Osteoblast (primary cell): Measurements from ENCODE around the gene GSN. TPM values are rescaled to one million over a fixed set of nuclear protein-coding genes. Genes with fewer than 3 reads are reported as not detected.

Experiments
- DNase-seq: peaks from one replicate; pipeline ENCODE4 v3.0.0; 2011; ENCODE audit warnings: low spot score, mixed read lengths; ENCODE audit not compliant: insufficient read length; ENCODE audit errors: missing footprints
- H2AFZ ChIP-seq: 2 replicates; pipeline ENCODE4 v1.6.0; 2011; ENCODE audit warnings: mild to moderate bottlenecking, low read length
- H3K27ac ChIP-seq: 2 replicates; pipeline ENCODE4 v1.5.1; 2011; ENCODE audit warnings: mild to moderate bottlenecking, low read depth, low read length, moderate library complexity
- H3K27me3 ChIP-seq: 2 replicates; pipeline ENCODE4 v1.6.0; 2012; ENCODE audit warnings: mild to moderate bottlenecking, control low read depth, inconsistent platforms, low read length, moderate library complexity; ENCODE audit not compliant: insufficient read depth
- H3K36me3 ChIP-seq: 2 replicates; pipeline ENCODE4 v1.5.1; 2011; ENCODE audit warnings: mild to moderate bottlenecking, low read length, control low read depth, moderate library complexity; ENCODE audit not compliant: insufficient read depth
- H3K4me1 ChIP-seq: 2 replicates; pipeline ENCODE4 v1.5.1; 2011; ENCODE audit warnings: mild to moderate bottlenecking, low read length, control low read depth, moderate library complexity; ENCODE audit not compliant: insufficient read depth
- H3K4me2 ChIP-seq: 2 replicates; pipeline ENCODE4 v1.6.0; 2011; ENCODE audit warnings: mild to moderate bottlenecking, low read length; ENCODE audit not compliant: insufficient read depth
- H3K4me3 ChIP-seq: fragments of 200-600 bp; sonication (generic); 3 replicates; pipeline ENCODE4 v1.5.1; 2012; ENCODE audit warnings: mild to moderate bottlenecking, low read length, inconsistent platforms; ENCODE audit not compliant: insufficient read depth
- H3K79me2 ChIP-seq: 2 replicates; pipeline ENCODE4 v1.6.0; 2012; ENCODE audit warnings: mild to moderate bottlenecking, low read length, control low read depth, inconsistent platforms; ENCODE audit not compliant: insufficient read depth
- H3K9me3 ChIP-seq: 2 replicates; pipeline ENCODE4 v1.5.1; 2011; ENCODE audit warnings: low read depth, low read length, control low read depth
- H4K20me1 ChIP-seq: 2 replicates; pipeline ENCODE4 v1.6.0; 2012; ENCODE audit warnings: mild to moderate bottlenecking, low read length, control low read depth; ENCODE audit not compliant: insufficient read depth
- total RNA-seq: library from RNA; depleted of rRNA; stranded (reverse); fragments of >200 nt; gene quantifications from 2 replicates; pipeline ENCODE4 v1.2.3, GENCODE V29; 2012
- TF ChIP-seq, protein P1 (sequence below): IDR thresholded peaks from 2 replicates; pipeline ENCODE4 v1.5.1; 2011; ENCODE audit warnings: mild to moderate bottlenecking, low read depth, low read length, moderate library complexity; ENCODE audit errors: extremely low read depth

The GSN gene
- total RNA-seq, 1 donor = 372 TPM

DNA sequence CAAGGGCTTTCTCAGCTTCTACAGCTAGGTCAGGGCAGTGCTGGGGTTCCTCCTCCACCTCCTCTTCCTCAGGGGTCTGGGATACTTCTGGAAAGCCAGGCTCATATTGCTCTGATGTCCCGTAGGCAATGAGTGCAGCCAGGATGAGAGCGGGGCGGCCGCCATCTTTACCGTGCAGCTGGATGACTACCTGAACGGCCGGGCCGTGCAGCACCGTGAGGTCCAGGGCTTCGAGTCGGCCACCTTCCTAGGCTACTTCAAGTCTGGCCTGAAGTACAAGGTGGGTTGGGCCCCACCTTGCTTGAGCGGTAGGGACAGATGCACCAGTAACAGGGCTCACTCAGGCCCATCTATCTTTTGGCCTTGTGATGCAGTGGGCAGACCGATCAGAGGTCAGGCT, 34.8 kb downstream of the GSN start:
- H4K20me1 ChIP-seq = peaks cover 24% of the 10 kb centered on the region
- TF ChIP-seq, protein P1, sequence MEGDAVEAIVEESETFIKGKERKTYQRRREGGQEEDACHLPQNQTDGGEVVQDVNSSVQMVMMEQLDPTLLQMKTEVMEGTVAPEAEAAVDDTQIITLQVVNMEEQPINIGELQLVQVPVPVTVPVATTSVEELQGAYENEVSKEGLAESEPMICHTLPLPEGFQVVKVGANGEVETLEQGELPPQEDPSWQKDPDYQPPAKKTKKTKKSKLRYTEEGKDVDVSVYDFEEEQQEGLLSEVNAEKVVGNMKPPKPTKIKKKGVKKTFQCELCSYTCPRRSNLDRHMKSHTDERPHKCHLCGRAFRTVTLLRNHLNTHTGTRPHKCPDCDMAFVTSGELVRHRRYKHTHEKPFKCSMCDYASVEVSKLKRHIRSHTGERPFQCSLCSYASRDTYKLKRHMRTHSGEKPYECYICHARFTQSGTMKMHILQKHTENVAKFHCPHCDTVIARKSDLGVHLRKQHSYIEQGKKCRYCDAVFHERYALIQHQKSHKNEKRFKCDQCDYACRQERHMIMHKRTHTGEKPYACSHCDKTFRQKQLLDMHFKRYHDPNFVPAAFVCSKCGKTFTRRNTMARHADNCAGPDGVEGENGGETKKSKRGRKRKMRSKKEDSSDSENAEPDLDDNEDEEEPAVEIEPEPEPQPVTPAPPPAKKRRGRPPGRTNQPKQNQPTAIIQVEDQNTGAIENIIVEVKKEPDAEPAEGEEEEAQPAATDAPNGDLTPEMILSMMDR = no peak

DNA sequence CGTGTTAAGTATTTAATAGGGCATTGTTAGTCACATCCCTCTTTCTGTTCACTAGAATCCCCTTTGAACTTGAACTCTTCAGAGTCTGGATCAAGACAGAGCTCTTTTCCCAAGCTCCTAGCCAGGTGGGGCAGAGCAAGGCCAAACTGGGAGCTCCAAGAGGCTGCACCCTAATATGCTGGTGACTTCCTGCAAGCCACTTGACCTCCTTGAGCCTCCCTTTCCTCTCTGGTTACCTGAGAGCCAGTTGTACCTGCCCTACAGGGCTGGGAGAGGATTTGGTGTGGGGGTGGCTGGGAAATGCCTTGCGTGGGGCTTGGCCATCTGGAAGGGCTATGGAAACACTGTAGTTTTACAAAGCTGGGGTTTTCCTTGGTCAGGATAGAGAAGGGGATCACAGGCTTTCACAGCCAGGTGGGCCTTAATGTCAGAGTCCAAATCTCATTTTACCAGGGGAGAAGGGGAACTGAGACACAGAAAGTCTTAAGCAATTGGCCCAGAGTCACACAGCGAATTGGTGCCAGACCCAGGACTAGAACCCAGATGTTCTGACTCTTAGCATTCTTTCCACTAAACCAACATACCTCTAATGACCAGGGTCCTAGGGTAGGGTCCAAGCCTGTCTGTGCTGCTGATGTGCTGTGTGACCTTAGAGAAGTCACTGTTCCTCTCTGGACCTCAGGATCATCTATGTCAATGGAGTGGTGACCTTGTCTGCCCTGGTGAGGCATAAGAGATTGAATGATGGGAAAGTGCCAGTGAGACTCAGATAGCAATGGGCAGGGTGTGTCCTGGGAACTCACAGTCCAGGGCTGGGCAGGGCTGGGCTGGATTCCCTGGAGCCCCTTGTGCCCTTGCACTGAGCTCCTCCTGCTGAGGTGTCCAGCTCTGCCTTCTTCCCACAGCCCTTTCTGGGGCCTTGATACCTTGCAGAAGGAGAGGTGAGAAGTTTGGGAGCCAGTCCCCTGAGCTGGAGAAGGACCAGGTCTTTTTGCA, 35.8 kb downstream of the GSN start:
- Histone ChIP-seq H4K20me1 (peaks cover 24% of the 10 kb centered on the region), H2AFZ (no peak overlapping the region), H3K4me1 (peaks cover 16% of the 10 kb centered on the region), H3K4me2 (no peak overlapping the region), H3K27ac (no peak overlapping the region), H3K36me3 (peaks cover 47% of the 10 kb centered on the region), H3K9me3 (no peaks in the 10 kb centered on the region), H3K27me3 (no peaks in the 10 kb centered on the region), H3K79me2 (peaks cover 26% of the 10 kb centered on the region), H3K4me3 (no peak overlapping the region)
- TF ChIP-seq, protein P1 = no peak
- no peak for DNase-seq

More for the DNA sequence above, 34.8 kb downstream of the GSN start:
- Histone ChIP-seq H3K36me3 (peaks cover 43% of the 10 kb centered on the region), H2AFZ (no peak overlapping the region), H3K79me2 (peaks cover 29% of the 10 kb centered on the region), H3K9me3 (no peaks in the 10 kb centered on the region), H3K4me1 (peaks cover 24% of the 10 kb centered on the region), H3K27ac (no peak overlapping the region), H3K27me3 (no peaks in the 10 kb centered on the region), H3K4me2 (no peak overlapping the region), H3K4me3 (no peak overlapping the region)
- no peak for DNase-seq

DNA sequence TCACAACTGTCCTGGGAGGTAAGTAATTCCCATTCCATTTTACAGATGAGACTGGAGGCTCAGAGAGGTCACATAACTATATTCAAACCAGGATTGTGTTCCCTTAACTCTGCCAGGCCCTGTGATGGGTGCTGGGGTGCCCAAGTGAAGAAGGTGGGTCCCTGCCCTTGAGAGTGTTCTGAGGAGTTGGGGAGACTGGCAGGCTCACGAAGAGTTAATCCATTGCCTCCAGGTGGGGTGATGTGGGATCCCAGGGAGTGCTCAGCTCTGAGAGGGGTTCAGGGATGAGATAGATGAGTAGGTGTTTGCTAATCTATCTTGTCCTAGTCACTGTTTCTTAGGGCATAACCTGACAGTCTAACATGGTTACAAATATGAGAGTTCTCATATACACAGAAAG, 36.7 kb downstream of the GSN start:
- no peak for DNase-seq
- no peaks in the 10 kb centered on the region for H3K9me3 ChIP-seq
- no peak overlapping the region for H3K4me3 ChIP-seq
- H3K4me2 ChIP-seq = no peak overlapping the region
- H3K36me3 ChIP-seq = peaks cover 52% of the 10 kb centered on the region
- H3K27me3 ChIP-seq = no peaks in the 10 kb centered on the region
- H3K4me1 ChIP-seq = peaks cover 9% of the 10 kb centered on the region
- H3K79me2 ChIP-seq = peaks cover 23% of the 10 kb centered on the region
- H3K27ac ChIP-seq = no peak overlapping the region
- no peak overlapping the region for H2AFZ ChIP-seq
- TF ChIP-seq, protein P1 = no peak
- H4K20me1 ChIP-seq = peaks cover 20% of the 10 kb centered on the region

DNA sequence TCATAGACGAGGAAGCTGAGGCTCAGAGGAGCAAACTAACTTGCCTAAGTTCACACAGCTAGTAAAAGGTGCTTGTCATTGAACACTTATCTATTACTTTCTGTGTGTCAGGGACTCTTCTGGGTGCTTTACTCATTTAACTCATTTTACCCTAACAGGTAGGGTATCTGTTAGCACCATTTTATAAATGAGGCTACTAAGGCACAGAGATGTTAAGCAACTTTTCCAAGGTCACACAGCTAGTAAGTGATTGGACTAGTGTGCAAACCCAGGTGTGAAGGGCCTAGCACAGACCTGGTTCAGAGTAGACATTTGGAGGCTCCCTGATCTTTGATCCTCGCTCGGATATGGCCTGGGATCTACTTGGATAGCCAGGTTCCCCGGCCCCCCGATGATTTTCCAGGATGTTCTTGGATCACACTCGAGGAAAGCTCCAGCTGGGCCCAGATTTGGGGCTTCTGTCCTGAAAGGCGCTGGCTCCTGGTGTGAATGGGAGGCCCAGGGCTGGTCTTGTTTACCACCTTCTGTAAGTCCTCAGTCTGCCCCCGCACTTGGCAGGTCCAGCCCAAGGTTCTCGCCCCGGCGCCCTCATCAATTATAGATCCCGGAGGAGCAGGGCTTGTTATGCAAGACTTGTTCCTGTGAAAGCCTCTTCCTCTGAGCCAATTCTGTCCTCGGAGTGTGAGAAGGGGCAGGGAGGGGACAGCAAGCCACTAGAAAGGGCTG, 37.5 kb downstream of the GSN start:
- no peak overlapping the region for H3K27ac ChIP-seq
- peaks cover 18% of the 10 kb centered on the region for H3K79me2 ChIP-seq
- peaks cover 56% of the 10 kb centered on the region for H3K36me3 ChIP-seq
- H3K4me2 ChIP-seq = no peak overlapping the region
- H3K4me1 ChIP-seq = peaks cover 6% of the 10 kb centered on the region
- H3K4me3 ChIP-seq = no peak overlapping the region
- DNase-seq = no peak
- peaks cover 15% of the 10 kb centered on the region for H4K20me1 ChIP-seq
- TF ChIP-seq, protein P1 = no peak
- H2AFZ ChIP-seq = no peak overlapping the region
- no peaks in the 10 kb centered on the region for H3K9me3 ChIP-seq
- no peaks in the 10 kb centered on the region for H3K27me3 ChIP-seq
